ENCODE data around the gene TMPRSS13.

- TF ChIP-seq REST (IDR thresholded peaks at IDR 0.05; ENCODE audit: insufficient read depth in 1 of 2, low read depth in 2 of 2, low read length in 2 of 2) (no peak), POLR2AphosphoS5 (IDR thresholded peaks at IDR 0.05; ENCODE audit: low read depth, low read length) (no peak)
Observed at GRCh38 chr11:117910525-117910924, 18.7 kb downstream of the TMPRSS13 start.

All from PFSK-1 (cell line).